ENCODE measurements around the gene CAMKK2. TPM values are rescaled to one million over a fixed set of nuclear protein-coding genes. Genes with fewer than 3 reads are reported as not detected.

CAMKK2 gene
- total and polyA plus RNA-seq, 2 donors (not counting 1 experiment from before 2014, with no cell fraction given), result 19.3 to 26.4 TPM

- Histone ChIP-seq H3K79me2 (ENCODE audit: control insufficient read depth, insufficient read depth, low read length) (peaks cover 4% of the 10 kb centered on the region), H2AFZ (ENCODE audit: low read length) (peak overlapping the region; percentile 36), H3K36me3 (ENCODE audit: control insufficient read depth, insufficient read depth, low read length) (peaks cover 1% of the 10 kb centered on the region), H3K27ac (ENCODE audit: insufficient read depth, low read length) (peak overlapping the region; percentile 34), H3K4me3 (replicated peaks in 1 of 4; ENCODE audit: control extremely low read depth in 1 of 4, insufficient read depth in 1 of 4, low read depth in 3 of 4, low read length in 4 of 4) (no peak overlapping the region), H4K20me1 (ENCODE audit: control insufficient read depth, extremely low read depth, insufficient read depth, low read length) (no peaks in the 10 kb centered on the region), H3K9me3 (ENCODE audit: control insufficient read depth, insufficient read depth, low read depth, low read length) (no peaks in the 10 kb centered on the region), H3K27me3 (ENCODE audit: control insufficient read depth, insufficient read depth, low read length) (no peaks in the 10 kb centered on the region), H3K9ac (ENCODE audit: insufficient read depth, low read length) (no peak overlapping the region), H3K4me1 (ENCODE audit: control insufficient read depth, extremely low read depth, insufficient read depth, low read length) (peaks cover 12% of the 10 kb centered on the region), H3K4me2 (ENCODE audit: extremely low read depth, insufficient read depth, low read length) (peak overlapping the region; percentile 56)
- DNase-seq (ENCODE audit: low read depth in 2 of 2), result peak; percentile 23 to 59
- TF ChIP-seq CTCF (conservative IDR thresholded peaks at IDR 0.05 in 1 of 2, IDR thresholded peaks at IDR 0.05 in 1 of 2; ENCODE audit: low read depth in 1 of 2, low read length in 2 of 2), result no peak
- TF ChIP-seq EZH2 (IDR thresholded peaks at IDR 0.05; ENCODE audit: low read length, missing control alignments), result no peak
Observed at GRCh38 chr12:121279507-121279915, 17.0 kb downstream of the CAMKK2 start.

GRCh38 chr12:121279071-121279375 lies 17.5 kb downstream of the CAMKK2 start:
- no peak overlapping the region for H3K9ac ChIP-seq (ENCODE audit: insufficient read depth, low read length)
- H3K4me1 ChIP-seq (ENCODE audit: control insufficient read depth, extremely low read depth, insufficient read depth, low read length), result peaks cover 10% of the 10 kb centered on the region
- TF ChIP-seq CTCF (conservative IDR thresholded peaks at IDR 0.05 in 1 of 2, IDR thresholded peaks at IDR 0.05 in 1 of 2; ENCODE audit: low read depth in 1 of 2, low read length in 2 of 2) (no peak), EZH2 (IDR thresholded peaks at IDR 0.05; ENCODE audit: low read length, missing control alignments) (no peak)
- H2AFZ ChIP-seq (ENCODE audit: low read length), result no peak overlapping the region
- no peaks in the 10 kb centered on the region for H4K20me1 ChIP-seq (ENCODE audit: control insufficient read depth, extremely low read depth, insufficient read depth, low read length)
- no peak overlapping the region for H3K4me3 ChIP-seq (replicated peaks in 1 of 4; ENCODE audit: control extremely low read depth in 1 of 4, insufficient read depth in 1 of 4, low read depth in 3 of 4, low read length in 4 of 4)
- H3K36me3 ChIP-seq (ENCODE audit: control insufficient read depth, insufficient read depth, low read length), result peaks cover 1% of the 10 kb centered on the region
- H3K27ac ChIP-seq (ENCODE audit: insufficient read depth, low read length), result peak overlapping the region; percentile 34
- H3K27me3 ChIP-seq (ENCODE audit: control insufficient read depth, insufficient read depth, low read length), result no peaks in the 10 kb centered on the region
- H3K79me2 ChIP-seq (ENCODE audit: control insufficient read depth, insufficient read depth, low read length), result peaks cover 4% of the 10 kb centered on the region
- no peaks in the 10 kb centered on the region for H3K9me3 ChIP-seq (ENCODE audit: control insufficient read depth, insufficient read depth, low read depth, low read length)
- H3K4me2 ChIP-seq (ENCODE audit: extremely low read depth, insufficient read depth, low read length), result peak overlapping the region; percentile 56
- DNase-seq (ENCODE audit: low read depth in 2 of 2), result peak; percentile 53 to 56

GRCh38 chr12:121278169-121279070 lies 18.1 kb downstream of the CAMKK2 start:
- Histone ChIP-seq H3K27me3 (ENCODE audit: control insufficient read depth, insufficient read depth, low read length) (no peaks in the 10 kb centered on the region), H2AFZ (ENCODE audit: low read length) (no peak overlapping the region), H3K79me2 (ENCODE audit: control insufficient read depth, insufficient read depth, low read length) (peaks cover 1% of the 10 kb centered on the region), H3K4me1 (ENCODE audit: control insufficient read depth, extremely low read depth, insufficient read depth, low read length) (peaks cover 7% of the 10 kb centered on the region), H3K4me2 (ENCODE audit: extremely low read depth, insufficient read depth, low read length) (no peak overlapping the region), H4K20me1 (ENCODE audit: control insufficient read depth, extremely low read depth, insufficient read depth, low read length) (no peaks in the 10 kb centered on the region), H3K9ac (ENCODE audit: insufficient read depth, low read length) (no peak overlapping the region), H3K27ac (ENCODE audit: insufficient read depth, low read length) (no peak overlapping the region), H3K4me3 (replicated peaks in 1 of 4; ENCODE audit: control extremely low read depth in 1 of 4, insufficient read depth in 1 of 4, low read depth in 3 of 4, low read length in 4 of 4) (no peak overlapping the region), H3K9me3 (ENCODE audit: control insufficient read depth, insufficient read depth, low read depth, low read length) (no peaks in the 10 kb centered on the region), H3K36me3 (ENCODE audit: control insufficient read depth, insufficient read depth, low read length) (peaks cover 1% of the 10 kb centered on the region)
- TF ChIP-seq EZH2 (IDR thresholded peaks at IDR 0.05; ENCODE audit: low read length, missing control alignments) (no peak), CTCF (conservative IDR thresholded peaks at IDR 0.05 in 1 of 2, IDR thresholded peaks at IDR 0.05 in 1 of 2; ENCODE audit: low read depth in 1 of 2, low read length in 2 of 2) (no peak)
- no peak for DNase-seq (ENCODE audit: low read depth in 2 of 2)

Data from fibroblast of lung (primary cell).